ENCODE measurements around the gene GPRIN2. TPM values are rescaled to one million over a fixed set of nuclear protein-coding genes. Genes with fewer than 3 reads are reported as not detected.

GPRIN2 gene
- polyA plus RNA-seq, 1 donor from 2014 or later, result 7.1 TPM

DNA sequence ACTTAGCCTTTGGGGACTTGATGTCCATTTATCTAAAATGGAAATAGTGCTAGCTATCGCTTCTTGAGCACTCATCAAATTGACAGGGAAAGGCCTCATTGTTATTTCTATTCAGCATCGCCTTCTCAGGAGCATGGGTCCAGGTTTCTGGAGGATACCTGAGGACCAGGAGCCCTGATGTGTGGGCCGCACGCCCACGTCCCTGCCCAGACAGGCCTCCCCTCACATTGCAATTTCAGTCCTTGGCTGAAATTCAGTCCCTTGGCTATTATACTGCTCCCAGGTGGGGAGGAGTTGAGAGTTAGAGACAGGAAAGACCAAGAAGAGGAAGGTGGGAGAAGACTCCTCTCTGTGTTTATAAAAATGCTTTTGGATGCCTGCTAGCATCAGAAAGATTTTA, 38.9 kb downstream of the GPRIN2 start:
- no peaks in the 10 kb centered on the region for H3K9me2 ChIP-seq (ENCODE audit: insufficient read depth, low read length)
- no peaks in the 10 kb centered on the region for H4K20me1 ChIP-seq (ENCODE audit: insufficient read depth)
- H3K36me3 ChIP-seq (ENCODE audit: insufficient read depth, low read length), result no peaks in the 10 kb centered on the region
- H3F3A ChIP-seq (ENCODE audit: insufficient read depth, low read length, poor library complexity, severe bottlenecking), result no peaks in the 10 kb centered on the region
- no peaks in the 10 kb centered on the region for H3K27me3 ChIP-seq (ENCODE audit: insufficient read depth, low read depth, low read length)
- no peak overlapping the region for H3K4me3 ChIP-seq (ENCODE audit: low read length)
- H3K9ac ChIP-seq (ENCODE audit: low read length), result no peak overlapping the region
- H3K27ac ChIP-seq (ENCODE audit: low read length), result no peak overlapping the region
- H3K4me2 ChIP-seq (ENCODE audit: low read length), result no peak overlapping the region
- TF ChIP-seq, protein P1, sequence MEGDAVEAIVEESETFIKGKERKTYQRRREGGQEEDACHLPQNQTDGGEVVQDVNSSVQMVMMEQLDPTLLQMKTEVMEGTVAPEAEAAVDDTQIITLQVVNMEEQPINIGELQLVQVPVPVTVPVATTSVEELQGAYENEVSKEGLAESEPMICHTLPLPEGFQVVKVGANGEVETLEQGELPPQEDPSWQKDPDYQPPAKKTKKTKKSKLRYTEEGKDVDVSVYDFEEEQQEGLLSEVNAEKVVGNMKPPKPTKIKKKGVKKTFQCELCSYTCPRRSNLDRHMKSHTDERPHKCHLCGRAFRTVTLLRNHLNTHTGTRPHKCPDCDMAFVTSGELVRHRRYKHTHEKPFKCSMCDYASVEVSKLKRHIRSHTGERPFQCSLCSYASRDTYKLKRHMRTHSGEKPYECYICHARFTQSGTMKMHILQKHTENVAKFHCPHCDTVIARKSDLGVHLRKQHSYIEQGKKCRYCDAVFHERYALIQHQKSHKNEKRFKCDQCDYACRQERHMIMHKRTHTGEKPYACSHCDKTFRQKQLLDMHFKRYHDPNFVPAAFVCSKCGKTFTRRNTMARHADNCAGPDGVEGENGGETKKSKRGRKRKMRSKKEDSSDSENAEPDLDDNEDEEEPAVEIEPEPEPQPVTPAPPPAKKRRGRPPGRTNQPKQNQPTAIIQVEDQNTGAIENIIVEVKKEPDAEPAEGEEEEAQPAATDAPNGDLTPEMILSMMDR (IDR thresholded peaks at IDR 0.05; ENCODE audit: poor library complexity, severe bottlenecking), result no peak
- TF ChIP-seq POLR2AphosphoS5 (IDR thresholded peaks at IDR 0.05) (no peak), EP300 (conservative IDR thresholded peaks at IDR 0.05; ENCODE audit: poor library complexity, severe bottlenecking) (no peak), MXI1 (conservative IDR thresholded peaks at IDR 0.05; ENCODE audit: poor library complexity, severe bottlenecking) (no peak), RAD21 (conservative IDR thresholded peaks at IDR 0.05) (no peak), EZH2 (IDR thresholded peaks at IDR 0.05; ENCODE audit: borderline replicate concordance, insufficient read depth, low read length, poor library complexity, severe bottlenecking) (no peak)
- H3K79me2 ChIP-seq (replicated peaks; ENCODE audit: insufficient read depth, low read length), result no peaks in the 10 kb centered on the region
- H2AFZ ChIP-seq (ENCODE audit: low read depth, low read length), result no peak overlapping the region
- no peaks in the 10 kb centered on the region for H3K9me3 ChIP-seq (ENCODE audit: low read length)

DNA sequence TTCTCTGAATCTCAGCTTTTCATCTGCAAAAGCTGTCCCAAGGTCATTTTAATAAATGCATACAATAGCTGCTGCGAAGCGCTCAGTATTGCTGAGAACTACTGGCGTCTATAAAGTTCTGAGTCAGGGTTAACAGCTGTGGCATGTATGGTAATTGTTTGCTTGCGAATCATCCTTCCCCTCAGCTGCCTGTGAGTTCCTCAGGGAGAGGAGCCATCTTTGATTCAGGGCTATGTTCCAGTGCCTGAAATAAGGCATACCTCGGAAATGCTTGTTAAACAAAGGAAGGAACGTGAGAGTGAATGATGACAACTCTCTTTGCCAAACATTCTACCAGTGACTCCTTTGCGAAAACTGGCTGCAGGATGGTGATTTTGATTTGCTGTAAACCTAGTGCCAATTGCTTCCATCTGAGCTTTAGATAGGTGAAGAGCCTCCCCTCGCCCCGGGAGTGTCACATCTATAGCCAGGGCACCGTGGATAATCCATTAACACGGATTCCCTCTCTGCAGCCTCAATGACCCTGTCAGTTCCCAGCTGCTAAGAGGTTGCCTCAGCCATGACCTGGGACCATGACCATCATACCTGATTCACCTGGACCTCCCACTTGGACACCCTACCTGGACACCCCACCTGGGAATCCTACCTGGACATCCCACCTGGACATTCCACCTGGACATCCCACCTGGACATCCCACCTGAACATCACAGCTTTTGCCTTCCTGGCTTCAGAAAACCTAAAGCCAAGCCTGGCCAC, 39.6 kb downstream of the GPRIN2 start:
- no peak overlapping the region for H3K4me3 ChIP-seq (ENCODE audit: low read length)
- no peak overlapping the region for H3K9ac ChIP-seq (ENCODE audit: low read length)
- H2AFZ ChIP-seq (ENCODE audit: low read depth, low read length), result no peak overlapping the region
- H3K79me2 ChIP-seq (replicated peaks; ENCODE audit: insufficient read depth, low read length), result no peaks in the 10 kb centered on the region
- no peaks in the 10 kb centered on the region for H3F3A ChIP-seq (ENCODE audit: insufficient read depth, low read length, poor library complexity, severe bottlenecking)
- H3K27me3 ChIP-seq (ENCODE audit: insufficient read depth, low read depth, low read length), result no peaks in the 10 kb centered on the region
- no peaks in the 10 kb centered on the region for H3K36me3 ChIP-seq (ENCODE audit: insufficient read depth, low read length)
- H3K9me3 ChIP-seq (ENCODE audit: low read length), result no peaks in the 10 kb centered on the region
- H3K27ac ChIP-seq (ENCODE audit: low read length), result no peak overlapping the region
- no peak overlapping the region for H3K4me2 ChIP-seq (ENCODE audit: low read length)
- TF ChIP-seq SMC3 (conservative IDR thresholded peaks at IDR 0.05; ENCODE audit: poor library complexity) (no peak), MXI1 (conservative IDR thresholded peaks at IDR 0.05; ENCODE audit: poor library complexity, severe bottlenecking) (no peak), TAF1 (IDR thresholded peaks at IDR 0.05; ENCODE audit: low read depth) (no peak), RAD21 (conservative IDR thresholded peaks at IDR 0.05) (no peak), POLR2AphosphoS5 (IDR thresholded peaks at IDR 0.05) (no peak)
- TF ChIP-seq, protein P1 (IDR thresholded peaks at IDR 0.05; ENCODE audit: poor library complexity, severe bottlenecking), result no peak
- H4K20me1 ChIP-seq (ENCODE audit: insufficient read depth), result no peaks in the 10 kb centered on the region
- H3K9me2 ChIP-seq (ENCODE audit: insufficient read depth, low read length), result no peaks in the 10 kb centered on the region

DNA sequence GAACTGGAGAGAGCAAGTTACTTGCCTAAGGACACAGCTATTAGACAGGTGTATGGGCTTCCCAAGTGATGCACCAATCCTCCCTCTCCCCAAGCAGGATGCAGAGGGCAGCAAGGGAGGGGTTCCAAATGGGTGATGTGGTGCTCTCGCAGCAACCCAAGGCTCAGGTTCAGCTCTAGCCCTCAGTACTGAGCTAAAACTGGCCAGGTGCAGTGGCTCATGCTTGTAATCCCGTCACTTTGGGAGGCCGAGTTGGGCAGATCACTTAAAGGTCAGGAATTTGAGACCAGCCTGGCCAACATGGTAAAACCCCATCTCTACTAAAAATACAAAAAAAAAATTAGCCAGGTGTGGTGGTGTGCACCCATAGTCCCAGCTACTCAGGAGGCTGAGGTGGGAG, 40.7 kb downstream of the GPRIN2 start:
- no peak overlapping the region for H3K4me2 ChIP-seq (ENCODE audit: low read length)
- H3K27ac ChIP-seq (ENCODE audit: low read length), result no peak overlapping the region
- no peak overlapping the region for H3K9ac ChIP-seq (ENCODE audit: low read length)
- H2AFZ ChIP-seq (ENCODE audit: low read depth, low read length), result no peak overlapping the region
- TF ChIP-seq EZH2 (IDR thresholded peaks at IDR 0.05; ENCODE audit: borderline replicate concordance, insufficient read depth, low read length, poor library complexity, severe bottlenecking), result no peak
- H4K20me1 ChIP-seq (ENCODE audit: insufficient read depth), result no peaks in the 10 kb centered on the region
- no peaks in the 10 kb centered on the region for H3K9me3 ChIP-seq (ENCODE audit: low read length)
- H3K4me3 ChIP-seq (ENCODE audit: low read length), result no peak overlapping the region
- no peaks in the 10 kb centered on the region for H3F3A ChIP-seq (ENCODE audit: insufficient read depth, low read length, poor library complexity, severe bottlenecking)
- H3K79me2 ChIP-seq (replicated peaks; ENCODE audit: insufficient read depth, low read length), result no peaks in the 10 kb centered on the region
- no peaks in the 10 kb centered on the region for H3K36me3 ChIP-seq (ENCODE audit: insufficient read depth, low read length)
- no peaks in the 10 kb centered on the region for H3K9me2 ChIP-seq (ENCODE audit: insufficient read depth, low read length)
- H3K27me3 ChIP-seq (ENCODE audit: insufficient read depth, low read depth, low read length), result no peaks in the 10 kb centered on the region

All from neural cell (in vitro differentiated cells).